Neural cell (in vitro differentiated cells): ENCODE results near the gene C20orf141. TPM values are rescaled to one million over a fixed set of nuclear protein-coding genes. Genes with fewer than 3 reads are reported as not detected.

Source experiments
- H2AFZ ChIP-seq: fragments of 200-600, 300-800 bp; sonication (generic), shearing (Covaris generic); 2 replicates; pipeline ENCODE4 v1.6.0; 2014; ENCODE audit warnings: low read depth, mild to moderate bottlenecking, antibody characterized with exemption, low read length, moderate library complexity
- H3F3A ChIP-seq: fragments of 200-600 bp; shearing (Covaris generic); 2 replicates; pipeline ENCODE4 v1.6.1; 2016; ENCODE audit warnings: mild to moderate bottlenecking, moderate library complexity, mixed read lengths, antibody characterized with exemption, low read length; ENCODE audit not compliant: insufficient read depth, poor library complexity, severe bottlenecking
- H3K27ac ChIP-seq: fragments of 200-600, 300-800 bp; sonication (generic), shearing (Covaris generic); 2 replicates; pipeline ENCODE4 v1.5.1; 2014; ENCODE audit warnings: mild to moderate bottlenecking, low read length, moderate library complexity
- H3K27me3 ChIP-seq: fragments of 300-800, 200-600 bp; sonication (generic), shearing (Covaris generic); 2 replicates; pipeline ENCODE4 v1.6.0; 2014; ENCODE audit warnings: mild to moderate bottlenecking, low read depth, low read length, moderate library complexity; ENCODE audit not compliant: insufficient read depth
- H3K36me3 ChIP-seq: fragments of 300-800, 200-600 bp; sonication (generic), shearing (Covaris generic); 2 replicates; pipeline ENCODE4 v1.5.1; 2014; ENCODE audit warnings: mild to moderate bottlenecking, antibody characterized with exemption, low read length, moderate library complexity; ENCODE audit not compliant: insufficient read depth
- H3K4me2 ChIP-seq: fragments of 300-800, 200-600 bp; sonication (generic), shearing (Covaris generic); 2 replicates; pipeline ENCODE4 v1.6.0; 2014; ENCODE audit warnings: mild to moderate bottlenecking, low read length
- H3K4me3 ChIP-seq: fragments of 300-800, 200-600 bp; sonication (generic), shearing (Covaris generic); 2 replicates; pipeline ENCODE4 v1.5.1; 2014; ENCODE audit warnings: mild to moderate bottlenecking, low read length, moderate library complexity
- H3K79me2 ChIP-seq: fragments of 200-600 bp; shearing (Covaris generic); replicated peaks from 2 replicates; pipeline ENCODE4 v1.6.0; 2014; ENCODE audit warnings: mild to moderate bottlenecking, low read length, moderate library complexity; ENCODE audit not compliant: insufficient read depth
- H3K9ac ChIP-seq: fragments of 300-800, 200-600 bp; sonication (generic), shearing (Covaris generic); 2 replicates; pipeline ENCODE4 v1.6.1; 2016; ENCODE audit warnings: mild to moderate bottlenecking, low read length, mixed read lengths
- H3K9me2 ChIP-seq: fragments of 200-600 bp; shearing (Covaris generic); 2 replicates; pipeline ENCODE4 v1.6.1; 2016; ENCODE audit warnings: mild to moderate bottlenecking, low read length, mixed read lengths; ENCODE audit not compliant: insufficient read depth
- H3K9me3 ChIP-seq: fragments of 200-600, 300-800 bp; sonication (generic), shearing (Covaris generic); 2 replicates; pipeline ENCODE4 v1.6.1; 2016; ENCODE audit warnings: mild to moderate bottlenecking, mixed run types, low read length, moderate library complexity, mixed read lengths
- H4K20me1 ChIP-seq: fragments of 200-600 bp; shearing (Covaris generic); 2 replicates; pipeline ENCODE4 v1.6.1; 2016; ENCODE audit warnings: mild to moderate bottlenecking, mixed run types; ENCODE audit not compliant: insufficient read depth
- CTCF ChIP-seq: fragments of 450-650 bp; IDR thresholded peaks from 2 replicates; pipeline ENCODE4 v1.5.1; 2014; ENCODE audit warnings: antibody characterized with exemption, mild to moderate bottlenecking, moderate library complexity; ENCODE audit not compliant: poor library complexity, severe bottlenecking
- EP300 ChIP-seq: fragments of 450-650 bp; conservative IDR thresholded peaks from 2 replicates; pipeline ENCODE4 v1.6.1; 2014; ENCODE audit warnings: antibody characterized with exemption, mild to moderate bottlenecking, moderate library complexity; ENCODE audit not compliant: poor library complexity, severe bottlenecking
- EZH2 ChIP-seq: fragments of 200-600, 300-800 bp; shearing (Covaris generic), sonication (generic); IDR thresholded peaks from 2 replicates; pipeline ENCODE4 v1.6.1; 2014; ENCODE audit warnings: antibody characterized with exemption, low read length, borderline replicate concordance, mild to moderate bottlenecking; ENCODE audit not compliant: insufficient read depth, poor library complexity, severe bottlenecking
- MXI1 ChIP-seq: fragments of 450-650 bp; conservative IDR thresholded peaks from 2 replicates; pipeline ENCODE4 v1.6.1; 2014; ENCODE audit warnings: antibody characterized with exemption, mild to moderate bottlenecking; ENCODE audit not compliant: poor library complexity, severe bottlenecking
- POLR2AphosphoS5 ChIP-seq: IDR thresholded peaks from 2 replicates; pipeline ENCODE4 v1.6.1; 2012
- RAD21 ChIP-seq: fragments of 450-650 bp; conservative IDR thresholded peaks from 2 replicates; pipeline ENCODE4 v1.6.1; 2014; ENCODE audit warnings: antibody characterized with exemption, mild to moderate bottlenecking, moderate library complexity
- REST ChIP-seq: IDR thresholded peaks from 2 replicates; pipeline ENCODE4 v1.6.1; 2012; ENCODE audit warnings: borderline replicate concordance
- SMC3 ChIP-seq: fragments of 450-650 bp; conservative IDR thresholded peaks from 2 replicates; pipeline ENCODE4 v1.6.1; 2014; ENCODE audit warnings: antibody characterized with exemption, mild to moderate bottlenecking, moderate library complexity; ENCODE audit not compliant: poor library complexity
- TAF1 ChIP-seq: IDR thresholded peaks from 2 replicates; pipeline ENCODE4 v1.6.1; 2012; ENCODE audit warnings: low read depth
- polyA plus RNA-seq: library from polyadenylated mRNA; depleted of rRNA; stranded (reverse); fragments of >200 nt; gene quantifications from 2 replicates; pipeline ENCODE4 v1.2.3, GENCODE V29; 2014

The C20orf141 gene
- polyA plus RNA-seq, 1 donor from 2014 or later: not detected

GRCh38 chr20:2809690-2810089 lies 5.1 kb upstream of the C20orf141 start:
- Histone ChIP-seq H3K27me3 (peaks cover 23% of the 10 kb centered on the region), H3K79me2 (no peaks in the 10 kb centered on the region), H3K36me3 (no peaks in the 10 kb centered on the region), H4K20me1 (no peaks in the 10 kb centered on the region), H3F3A (no peaks in the 10 kb centered on the region), H3K4me2 (no peak overlapping the region), H3K4me3 (no peak overlapping the region), H3K9me3 (peaks cover 9% of the 10 kb centered on the region), H3K27ac (no peak overlapping the region), H3K9ac (no peak overlapping the region), H2AFZ (no peak overlapping the region), H3K9me2 (no peaks in the 10 kb centered on the region)
- TF ChIP-seq POLR2AphosphoS5: no peak
- TF ChIP-seq SMC3: no peak
- TF ChIP-seq MXI1: no peak
- TF ChIP-seq RAD21: no peak
- no peak for TF ChIP-seq TAF1
- TF ChIP-seq EP300: no peak
- no peak for TF ChIP-seq CTCF
- no peak for TF ChIP-seq REST
- TF ChIP-seq EZH2: no peak

- Histone ChIP-seq H3K4me2 (no peak overlapping the region), H3K9me2 (no peaks in the 10 kb centered on the region), H3K9ac (no peak overlapping the region), H3K79me2 (no peaks in the 10 kb centered on the region), H3K4me3 (no peak overlapping the region), H2AFZ (no peak overlapping the region), H3K27ac (no peak overlapping the region), H3K27me3 (peaks cover 4% of the 10 kb centered on the region), H3K9me3 (peaks cover 9% of the 10 kb centered on the region), H4K20me1 (no peaks in the 10 kb centered on the region), H3K36me3 (no peaks in the 10 kb centered on the region), H3F3A (no peaks in the 10 kb centered on the region)
- no peak for TF ChIP-seq CTCF
Measured at GRCh38 chr20:2812189-2812588, 2.6 kb upstream of the C20orf141 start.
